H1 (cell line): ENCODE measurements around the gene AGPAT3. TPM values are rescaled to one million over a fixed set of nuclear protein-coding genes. Genes with fewer than 3 reads are reported as not detected.

Experiments used
- CBX5 ChIP-seq: fragments of 300-800, 300-1000 bp; sonication (generic); IDR thresholded peaks from 2 replicates; pipeline ENCODE4 v1.7.1; 2016; ENCODE audit warnings: antibody characterized with exemption, low read length, low read depth
- CHD1 ChIP-seq: IDR thresholded peaks from 2 replicates; pipeline ENCODE4 v1.6.1; 2012; ENCODE audit warnings: low read depth, low read length, improper control_type of control experiment
- HDAC2 ChIP-seq, 2 experiments: fragments of 300-600 bp in 1 of 2; sonication (generic) in 1 of 2; IDR thresholded peaks; 2 replicates each; pipeline ENCODE4 v1.6.1; 2011 to 2012; ENCODE audit warnings: low read depth in 2 of 2, low read length in 2 of 2, mild to moderate bottlenecking in 2 of 2, moderate library complexity in 2 of 2, borderline replicate concordance in 1 of 2, inconsistent platforms in 1 of 2
- NANOG ChIP-seq: IDR thresholded peaks from 2 replicates; pipeline ENCODE4 v1.6.1; 2011; ENCODE audit warnings: low read length, low read depth, mild to moderate bottlenecking, inconsistent platforms; ENCODE audit not compliant: insufficient read depth, poor library complexity, severe bottlenecking
- SP2 ChIP-seq: IDR thresholded peaks from 2 replicates; pipeline ENCODE4 v1.6.1; 2012; ENCODE audit warnings: mild to moderate bottlenecking, low read length, inconsistent platforms
- polyA plus RNA-seq, 7 experiments: library from polyadenylated mRNA; depleted of rRNA in 3 of 7; stranded (reverse) in 5 of 7; unstranded in 2 of 7; fragments of >200 nt in 5 of 7; fragments of 200-250 nt in 2 of 7; gene quantifications; 1 replicate in 5 of 7; 2 replicates in 1 of 7; 4 replicates in 1 of 7; pipeline versions ENCODE4 v1.2.1 to v1.2.3, GENCODE V29; 2011 to 2013; ENCODE audit warnings: missing spikeins in 2 of 7, mixed read lengths in 2 of 7
- total RNA-seq: library from RNA; stranded (reverse); fragmentation: NEBNext Ultra II Directional; extraction: Animal tissue kit (Norgen Biotek cat#: 25700); gene quantifications from 2 replicates; pipeline ENCODE4 v1.2.1, GENCODE V29; 2021

Gene AGPAT3
- total and polyA plus RNA-seq, 2 of the 8 experiments (the other 6 are each of a cell fraction or from before 2014, with no cell fraction given), result 5.8 to 7.3 TPM

- TF ChIP-seq HDAC2 (IDR thresholded peaks at IDR 0.05; ENCODE audit: borderline replicate concordance in 1 of 2, low read depth in 2 of 2, low read length in 2 of 2) (no peak), CBX5 (no peak), CHD1 (no peak), SP2 (no peak), NANOG (no peak)
These were observed 34.5 kb downstream of the AGPAT3 start (continued) for GRCh38 chr21:43899307-43900077.
